Measurements from ENCODE around the gene DAAM2.

The DAAM2 gene

DNA sequence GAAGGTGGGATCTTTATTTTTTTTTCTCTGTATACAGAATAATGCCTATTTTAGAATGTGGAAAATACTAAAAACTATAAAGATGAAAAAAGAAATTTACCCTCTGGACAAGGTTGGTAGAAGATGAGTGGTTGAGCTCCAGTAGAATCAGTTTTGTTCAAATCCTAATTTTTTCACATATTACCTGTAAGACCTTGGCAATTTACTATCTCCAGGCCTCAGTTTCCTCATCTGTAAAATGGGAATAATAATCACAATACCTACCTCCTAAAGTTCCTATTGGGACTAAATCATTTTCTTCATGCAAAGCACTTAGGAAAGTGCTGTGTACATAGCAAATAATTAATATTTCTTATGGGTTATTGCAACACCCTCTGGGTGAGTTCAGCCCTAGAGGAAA is 28.4 kb downstream of the DAAM2 start:
- no peak for DNase-seq

DNA sequence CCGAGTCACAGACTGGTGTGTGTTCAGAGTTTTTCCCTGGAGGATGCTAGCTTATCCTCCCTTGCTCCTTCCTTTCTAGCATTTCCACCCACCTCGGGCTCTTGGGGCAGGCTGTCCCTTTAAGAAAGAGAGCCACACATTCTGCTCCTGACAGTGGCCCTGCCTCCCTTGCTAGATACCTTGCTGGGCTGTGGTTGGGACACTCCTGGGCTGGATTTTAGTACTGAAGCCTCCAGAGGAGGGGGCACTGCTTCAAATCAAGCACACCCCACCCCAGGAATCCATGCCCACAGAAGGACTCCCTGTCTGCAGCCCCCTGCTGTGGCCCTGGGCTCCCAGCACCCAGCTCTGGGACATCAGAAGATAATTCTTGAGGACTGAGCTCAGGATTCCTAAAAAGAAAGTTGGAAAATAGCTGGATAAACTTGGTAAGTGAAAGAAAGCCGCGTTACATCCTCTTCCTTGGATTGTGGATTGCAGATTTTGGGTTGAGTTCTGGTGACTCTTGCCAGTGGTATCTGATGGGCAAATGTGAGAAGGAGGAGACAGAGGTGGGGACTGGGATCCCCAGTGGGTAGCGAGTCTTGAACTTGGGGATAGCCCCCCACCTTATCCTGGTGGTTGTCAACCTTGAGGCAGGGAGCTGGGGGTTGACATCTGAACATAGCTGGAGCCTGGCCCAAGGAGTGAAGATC is 29.0 kb downstream of the DAAM2 start:
- no peak for DNase-seq

DNA sequence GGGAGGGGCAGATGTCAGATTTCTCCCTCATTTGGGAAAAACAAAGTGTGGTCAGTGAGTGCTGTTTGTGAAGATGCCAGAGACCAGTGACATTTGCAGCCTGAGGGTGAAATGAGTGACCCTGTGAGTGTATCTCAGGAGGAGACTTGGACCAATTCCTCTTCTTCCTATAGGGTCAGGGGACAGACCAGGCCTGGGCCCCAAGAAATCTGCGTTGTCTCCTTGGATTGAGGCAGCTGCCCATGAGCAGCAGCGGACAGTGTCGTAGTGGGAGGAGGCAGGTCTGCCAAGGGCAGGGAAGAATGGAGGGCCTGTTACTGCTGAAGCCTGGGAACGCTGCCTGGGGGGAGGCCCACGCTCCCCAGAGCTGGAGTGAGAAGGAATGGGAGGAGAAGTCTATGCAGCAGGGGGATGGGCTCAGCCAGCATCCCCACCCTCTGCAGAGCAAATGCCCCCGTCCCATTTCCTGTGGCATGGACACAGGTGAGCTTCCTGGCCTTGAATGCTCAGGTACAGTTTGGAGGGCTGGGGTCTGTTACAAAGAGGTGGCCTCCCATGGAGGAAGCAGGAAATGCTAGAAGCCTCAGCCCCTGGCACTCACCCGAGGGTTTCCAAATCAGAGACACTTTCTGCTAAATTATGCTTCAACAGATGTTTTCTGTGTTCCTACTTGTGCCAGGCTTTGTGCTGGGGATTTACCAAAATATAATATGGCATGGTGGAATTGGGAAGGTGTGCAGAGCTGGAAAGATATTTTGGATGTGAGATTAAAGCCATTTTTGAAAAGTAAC is 29.8 kb downstream of the DAAM2 start:
- no peak for DNase-seq

DNA sequence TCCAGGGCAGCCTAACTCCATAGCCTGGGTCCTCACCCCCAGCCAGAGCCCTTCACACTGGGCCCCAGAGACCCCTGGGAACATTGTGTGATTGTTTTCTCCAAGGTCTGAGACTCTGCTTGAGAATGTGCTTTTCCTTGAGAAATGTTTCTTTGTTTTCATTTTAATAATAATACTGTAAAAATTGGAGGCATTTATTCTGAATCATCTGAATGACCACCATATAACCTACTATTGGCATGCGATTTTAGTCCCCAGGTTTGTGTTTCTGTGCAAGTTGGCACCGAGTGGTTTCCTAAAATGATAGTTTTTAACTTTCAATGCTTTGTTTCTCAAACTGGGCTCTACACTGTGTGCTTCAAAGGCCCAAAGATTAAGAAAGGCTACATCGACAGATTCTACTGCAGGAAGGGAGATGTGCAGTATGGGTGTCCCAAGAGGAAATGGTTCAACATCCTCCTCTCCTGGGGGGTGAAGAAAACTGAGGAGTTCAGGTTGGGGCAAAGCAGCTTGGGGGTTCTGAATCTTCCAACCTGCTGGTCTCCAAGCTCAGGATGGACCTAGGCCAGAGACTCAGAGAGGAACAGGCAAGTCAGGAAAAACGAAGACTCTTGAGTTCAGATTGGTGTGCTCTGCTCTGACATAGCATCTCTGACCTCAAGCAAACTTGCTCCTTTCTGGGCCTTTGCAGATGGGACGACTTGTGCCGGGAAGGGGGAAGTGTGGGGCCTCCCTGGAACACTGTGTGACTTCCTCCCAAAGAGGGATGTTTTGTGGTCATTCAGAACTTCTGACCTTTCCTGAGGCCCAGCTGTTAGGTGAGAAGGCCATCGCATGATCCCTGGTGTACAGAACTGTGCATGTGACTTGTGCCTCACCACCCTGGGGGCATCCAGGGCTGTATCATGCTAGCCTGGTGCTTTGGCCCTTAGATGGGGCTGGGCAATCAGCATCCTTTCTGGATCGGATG is 31.0 kb downstream of the DAAM2 start:
- no peak for DNase-seq

DNA sequence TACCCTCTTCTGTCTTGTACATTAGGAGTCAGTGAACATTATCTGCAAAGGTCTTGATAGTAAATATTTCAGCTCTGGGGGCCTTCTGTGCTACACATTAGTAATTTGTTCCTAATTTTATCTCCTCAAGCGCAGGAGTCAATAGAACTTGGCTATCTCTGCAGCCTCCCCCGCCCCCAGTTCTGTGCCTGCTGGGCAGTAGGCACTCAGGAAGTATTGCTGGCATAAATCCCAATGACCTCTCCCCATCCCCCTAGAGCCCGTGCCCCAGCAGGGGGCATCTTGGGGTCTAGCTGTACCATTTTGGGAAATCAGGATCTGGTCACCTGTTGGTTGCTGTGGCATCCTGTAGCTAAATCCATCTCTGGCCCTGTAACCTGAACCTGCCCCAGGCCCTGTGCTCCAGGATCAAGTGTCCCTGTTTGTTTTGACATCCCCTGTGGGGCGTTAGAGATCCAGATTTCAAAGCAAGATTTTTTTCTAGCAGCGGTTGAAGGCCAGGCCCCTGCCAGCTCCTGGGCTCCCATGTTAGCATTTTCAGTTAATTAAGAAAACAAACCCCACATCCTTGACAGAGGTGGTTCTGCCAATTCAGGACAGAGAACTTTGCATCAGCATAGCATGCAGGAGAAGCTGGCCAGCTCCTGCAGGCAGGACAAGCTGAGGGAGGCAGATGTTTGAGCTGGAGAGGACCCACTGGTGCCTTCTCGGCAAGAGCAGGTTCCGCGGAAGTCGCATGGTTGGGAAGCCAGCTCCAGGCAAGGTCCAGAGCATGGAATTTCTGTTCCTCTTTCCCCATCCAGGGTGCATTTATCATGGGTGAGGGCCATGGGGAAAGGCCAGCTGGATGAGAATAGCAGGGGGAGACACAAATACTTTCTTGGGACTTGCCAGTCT is 32.1 kb downstream of the DAAM2 start:
- no peak for DNase-seq

DNA sequence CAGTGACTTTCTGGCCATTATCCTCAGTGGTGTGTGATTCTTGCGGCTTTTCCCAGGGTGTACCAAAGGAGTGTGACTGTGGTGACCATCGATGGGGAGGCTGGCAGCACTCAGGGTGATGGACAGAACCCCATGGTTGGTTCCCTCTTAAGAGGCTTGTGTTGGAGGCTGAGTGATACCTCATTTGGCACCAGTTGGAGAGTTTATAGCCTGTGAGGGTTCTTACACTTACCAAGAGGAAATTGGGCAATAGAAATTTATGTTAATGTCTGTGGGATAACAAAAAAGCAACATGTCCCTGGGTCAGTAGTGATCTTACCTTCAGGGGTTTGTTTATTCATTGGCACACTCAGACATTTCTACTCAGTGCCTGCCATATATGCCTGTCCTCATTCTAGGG is 37.2 kb downstream of the DAAM2 start:
- DNase-seq: no peak

DNA sequence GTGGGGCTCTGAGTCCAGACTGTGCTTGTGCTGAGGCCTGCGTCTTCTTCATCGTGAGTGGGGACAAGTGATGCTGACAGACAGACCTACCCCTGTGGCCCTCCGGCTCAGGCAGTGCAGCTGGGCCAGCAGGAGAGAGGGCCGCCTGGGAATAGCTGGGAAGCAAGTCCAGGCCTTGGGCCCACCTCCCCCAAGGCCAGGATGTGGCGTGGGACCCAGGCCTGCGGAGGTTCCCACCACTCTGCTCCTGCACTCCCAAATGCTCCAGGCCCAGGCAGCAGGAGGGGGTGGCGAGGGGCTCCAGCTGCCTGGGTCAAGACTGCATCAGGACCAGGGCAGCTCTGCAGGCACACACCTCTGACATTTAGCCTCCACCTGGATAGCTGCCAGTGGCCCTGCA is 38.3 kb downstream of the DAAM2 start:
- no peak for DNase-seq

DNA sequence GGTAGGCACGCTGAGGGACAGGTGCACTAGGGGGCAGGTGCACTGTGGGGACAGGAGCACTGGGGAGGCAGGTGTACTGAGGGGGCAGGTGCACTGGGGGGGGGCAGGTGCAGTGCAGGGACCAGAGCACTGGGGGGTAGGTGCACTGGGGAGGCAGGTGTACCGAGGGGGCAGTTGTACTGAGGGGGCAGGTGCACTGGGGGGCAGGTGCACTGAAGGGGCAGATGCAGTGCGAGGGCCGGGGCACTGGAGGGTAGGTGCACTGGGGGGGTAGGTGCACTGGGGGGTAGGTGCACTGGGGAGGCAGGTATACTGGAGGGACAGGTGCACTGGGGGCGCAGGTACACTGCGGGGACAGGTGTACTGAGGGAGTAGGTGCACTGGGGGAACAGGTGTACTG is 39.5 kb downstream of the DAAM2 start:
- no peak for DNase-seq

DNA sequence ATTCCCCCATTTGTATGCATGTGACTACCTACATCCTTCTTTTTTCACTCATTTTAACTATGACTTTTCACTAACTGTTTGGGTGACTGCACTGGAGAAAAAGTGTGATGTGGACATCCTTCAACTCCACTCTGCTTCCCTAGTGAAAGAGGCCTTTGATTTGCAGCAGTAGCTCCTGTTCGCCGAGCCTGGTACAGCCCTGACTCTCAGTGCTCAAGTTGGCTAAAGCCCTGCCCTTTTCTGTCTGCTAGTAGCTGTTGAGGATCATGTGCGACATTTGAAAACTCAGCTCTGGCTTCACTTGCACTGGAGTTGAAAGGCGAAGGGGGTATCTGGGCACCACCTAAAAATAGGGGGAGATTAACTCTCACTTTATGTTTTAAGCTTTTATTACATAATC is 42.1 kb downstream of the DAAM2 start:
- no peak for DNase-seq

DNA sequence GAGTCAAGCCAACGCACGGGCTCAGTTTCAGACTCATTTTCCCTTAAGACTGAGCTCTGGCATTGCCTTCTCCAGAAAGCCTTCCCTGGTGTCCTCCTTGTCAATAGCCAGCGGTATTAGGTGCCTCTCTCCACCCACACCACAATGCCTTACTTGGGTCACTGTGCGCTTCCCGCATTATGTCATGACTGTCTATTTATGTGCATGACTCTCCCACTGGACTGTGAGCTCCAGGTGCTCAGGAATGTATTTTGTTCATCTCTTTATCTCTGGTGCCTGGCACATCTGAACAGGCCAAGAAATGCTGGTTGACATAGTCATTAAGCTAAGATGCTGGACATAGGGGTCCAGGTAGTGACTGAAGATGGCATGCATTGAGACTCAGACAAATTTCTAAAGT is 42.7 kb downstream of the DAAM2 start:
- DNase-seq: no peak

DNA sequence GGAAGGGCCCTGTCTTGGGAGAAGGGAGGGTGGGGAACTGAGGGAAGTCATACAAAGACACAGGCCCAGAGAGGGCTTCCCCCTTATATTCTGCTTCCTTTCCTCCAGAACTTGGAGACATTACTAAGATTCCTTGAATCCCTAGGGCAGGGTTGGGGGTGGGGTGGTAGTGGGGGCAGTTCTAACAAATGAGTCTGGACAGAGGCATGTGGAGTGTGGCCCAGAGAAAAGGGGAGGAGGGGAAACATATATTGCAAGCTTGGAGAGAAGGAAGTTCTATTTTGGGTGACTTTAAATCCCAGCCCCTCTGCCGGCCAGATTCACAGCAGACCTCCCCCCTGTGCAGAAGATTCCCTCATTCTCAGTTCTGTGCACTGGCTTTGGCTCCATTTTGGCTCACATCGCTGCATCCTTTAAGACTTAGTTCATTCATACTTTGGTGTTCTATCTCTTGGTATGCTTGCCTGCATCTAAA is 43.7 kb downstream of the DAAM2 start:
- no peak for DNase-seq

DNA sequence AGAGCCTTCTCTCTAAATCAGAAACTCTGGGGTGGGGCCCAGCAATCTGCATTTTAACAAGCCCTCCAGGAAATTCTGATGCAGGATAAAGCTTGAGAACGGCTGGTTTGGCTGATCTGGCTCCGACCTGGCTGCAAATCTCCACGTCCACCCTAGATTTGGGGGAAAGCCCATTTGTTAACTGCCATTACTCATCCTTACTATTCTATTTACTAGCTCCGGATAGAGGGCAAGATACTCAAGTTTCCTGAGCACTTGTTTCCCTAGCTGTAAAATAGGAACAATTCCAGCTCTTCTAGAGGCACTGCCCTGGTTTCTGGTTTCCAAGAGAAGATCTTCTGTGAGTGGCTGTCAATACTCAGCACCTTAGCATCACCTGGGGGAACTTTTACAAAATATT is 44.4 kb downstream of the DAAM2 start:
- no peak for DNase-seq

DNA sequence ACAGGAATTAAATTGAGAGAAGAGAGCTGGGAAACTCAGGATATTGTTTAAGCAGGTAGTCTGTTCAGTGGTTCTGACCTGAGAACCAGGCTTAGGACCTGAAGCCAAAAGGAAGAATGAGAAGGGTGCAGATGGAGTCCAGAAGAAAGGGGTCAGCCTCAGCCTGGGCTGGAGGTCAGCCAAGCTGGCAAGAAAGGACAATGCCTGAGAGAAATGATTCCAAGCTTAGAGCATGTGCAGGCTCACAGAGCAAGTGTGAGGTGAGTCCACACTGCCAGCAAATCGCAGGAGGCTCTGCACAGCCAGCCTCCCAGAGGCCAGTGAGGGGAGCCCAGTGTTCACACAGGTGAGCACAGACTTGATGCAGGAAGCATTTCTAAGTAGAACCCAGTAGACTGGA is 47.3 kb downstream of the DAAM2 start:
- no peak for DNase-seq

DNA sequence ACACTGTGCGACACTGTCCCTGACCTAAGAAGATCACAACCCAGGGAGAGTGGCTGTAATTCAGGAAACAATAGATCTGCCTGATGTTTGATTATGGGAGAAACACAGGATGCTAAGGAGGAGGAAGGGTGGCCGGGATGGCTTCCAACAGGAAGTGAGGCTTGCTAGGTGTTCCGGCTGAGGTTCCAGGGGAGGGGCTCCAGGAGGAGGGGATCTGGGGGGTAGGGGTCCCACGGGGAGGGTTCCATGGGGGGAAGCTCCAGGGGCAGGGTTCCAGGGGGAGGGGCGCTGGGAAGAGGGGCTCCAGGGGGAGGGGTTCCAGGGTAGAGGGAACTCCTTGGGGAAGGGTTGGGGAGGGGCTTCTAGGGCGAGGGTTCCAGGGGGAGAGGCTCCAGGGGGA is 48.6 kb downstream of the DAAM2 start:
- no peak for DNase-seq

DNA sequence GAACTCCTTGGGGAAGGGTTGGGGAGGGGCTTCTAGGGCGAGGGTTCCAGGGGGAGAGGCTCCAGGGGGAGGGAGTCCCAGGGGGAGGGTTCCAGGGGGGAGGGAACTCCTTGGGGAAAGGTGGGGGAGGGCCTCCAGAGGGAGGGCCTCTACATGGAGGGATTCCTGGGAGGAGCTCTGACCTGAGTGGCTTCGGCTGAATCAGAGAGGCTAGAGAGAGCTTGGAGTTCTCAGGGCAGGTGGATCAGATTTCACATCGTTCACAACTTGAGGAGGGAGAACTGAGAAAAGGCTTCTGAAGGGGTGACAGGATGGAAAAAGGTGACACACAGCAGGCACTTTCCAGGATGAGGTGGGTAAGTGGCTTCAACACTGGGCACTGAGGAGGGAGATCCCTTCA is 49.1 kb downstream of the DAAM2 start:
- no peak for DNase-seq

DNA sequence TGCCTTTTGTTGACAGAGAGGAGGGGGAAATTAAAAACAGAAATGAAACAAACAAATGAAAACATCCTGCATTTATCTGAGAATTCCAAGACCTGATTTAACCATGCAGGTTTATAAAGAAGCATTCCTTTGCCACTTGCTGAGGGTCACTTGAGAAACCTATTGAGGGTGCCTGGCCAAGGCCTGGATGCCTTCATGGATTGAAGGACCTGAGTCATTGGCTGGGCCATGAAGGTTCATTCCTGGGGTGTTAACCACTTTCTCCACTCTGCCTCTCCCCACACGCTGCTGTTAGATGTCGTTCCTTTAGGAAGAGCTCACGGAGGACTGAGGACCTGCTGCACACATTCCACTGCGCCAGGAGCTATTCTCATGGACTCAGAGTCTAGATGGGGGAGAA is 49.7 kb downstream of the DAAM2 start:
- no peak for DNase-seq

DNA sequence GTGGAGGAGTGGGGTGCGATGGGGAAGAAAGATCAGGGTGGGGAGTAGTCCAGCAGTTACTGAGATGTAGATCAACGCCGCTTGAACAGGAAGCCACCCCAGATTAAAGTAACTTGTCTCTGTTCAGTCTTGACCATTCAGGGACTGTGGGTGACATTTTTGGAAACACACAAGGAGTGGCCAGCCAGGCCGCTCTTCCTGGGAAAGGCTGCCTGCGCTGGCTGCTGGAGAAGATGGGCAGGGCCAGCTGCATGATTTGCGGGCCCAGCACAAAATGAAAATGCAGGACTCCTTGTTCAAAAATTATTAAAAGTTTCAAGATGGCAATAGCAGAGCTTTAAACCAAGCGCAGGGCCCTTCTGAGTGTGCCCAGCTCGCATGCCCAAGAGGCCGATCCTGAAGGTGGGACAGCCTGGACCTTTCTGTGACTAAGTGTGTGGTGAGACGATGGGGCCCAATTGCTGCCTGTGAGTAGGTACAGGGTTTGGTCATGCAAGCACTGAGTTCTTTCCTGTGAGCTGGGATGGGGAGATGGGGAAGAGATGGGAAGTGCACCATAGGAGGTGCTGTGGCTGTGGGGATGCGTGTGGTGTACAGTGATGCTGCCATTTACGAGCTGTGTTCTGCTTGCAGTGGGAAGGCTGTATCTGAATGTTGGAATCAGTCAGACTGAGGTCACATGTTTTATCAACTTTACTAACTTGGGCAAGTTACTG is 51.3 kb downstream of the DAAM2 start:
- no peak for DNase-seq

DNA sequence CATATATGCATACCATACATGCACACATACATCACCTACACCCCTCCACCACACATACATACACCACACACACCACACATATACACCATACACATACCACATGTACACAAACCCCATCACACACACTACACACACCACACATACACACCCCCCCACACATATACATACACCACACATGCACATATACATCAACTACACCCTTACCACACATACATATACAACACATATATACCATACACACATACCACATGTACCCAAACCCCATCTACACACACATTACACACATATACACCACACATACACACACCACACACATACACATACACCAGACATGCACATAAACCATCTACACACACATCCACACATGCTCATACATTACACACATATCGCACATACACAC is 52.7 kb downstream of the DAAM2 start:
- no peak for DNase-seq

DNA sequence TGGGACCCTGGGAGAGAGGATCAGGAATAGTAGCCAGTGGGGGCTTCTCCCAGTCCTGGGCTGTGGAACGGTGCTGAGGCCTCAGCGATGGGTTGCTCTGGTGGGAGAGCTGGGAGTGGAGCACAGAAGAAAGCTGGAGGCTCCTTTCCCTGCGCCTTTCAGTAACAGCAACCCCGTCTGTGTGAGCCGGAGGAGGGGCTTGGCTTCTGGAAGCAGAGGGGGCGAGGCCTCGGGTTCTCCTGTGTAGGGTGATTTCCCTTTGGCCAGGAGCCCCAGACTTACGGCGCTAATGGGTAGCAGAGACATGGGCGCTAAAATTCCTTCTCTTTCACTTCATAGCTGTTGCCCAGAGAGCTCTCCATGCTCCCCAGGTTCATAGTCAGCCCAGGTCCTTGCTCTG is 55.0 kb downstream of the DAAM2 start:
- no peak for DNase-seq

DNA sequence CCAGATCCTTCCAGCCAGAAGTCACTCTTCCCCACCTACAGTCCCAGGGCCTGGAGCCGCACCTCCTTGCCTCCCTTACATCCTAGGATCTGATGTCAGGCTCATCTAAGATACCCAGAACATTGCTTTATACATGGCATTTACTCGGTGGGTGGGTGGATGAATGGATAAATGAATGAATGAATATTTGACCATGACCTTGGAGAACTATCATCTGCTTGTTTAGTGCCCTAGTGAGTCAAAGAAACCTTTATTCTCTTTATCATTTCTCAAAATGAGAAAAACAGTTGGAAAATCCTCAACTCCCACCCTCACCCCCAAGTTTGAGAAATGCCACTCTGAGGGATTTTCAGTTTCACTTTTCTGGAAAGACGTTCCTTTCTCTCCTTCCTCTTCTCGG is 56.0 kb downstream of the DAAM2 start:
- no peak for DNase-seq

DNA sequence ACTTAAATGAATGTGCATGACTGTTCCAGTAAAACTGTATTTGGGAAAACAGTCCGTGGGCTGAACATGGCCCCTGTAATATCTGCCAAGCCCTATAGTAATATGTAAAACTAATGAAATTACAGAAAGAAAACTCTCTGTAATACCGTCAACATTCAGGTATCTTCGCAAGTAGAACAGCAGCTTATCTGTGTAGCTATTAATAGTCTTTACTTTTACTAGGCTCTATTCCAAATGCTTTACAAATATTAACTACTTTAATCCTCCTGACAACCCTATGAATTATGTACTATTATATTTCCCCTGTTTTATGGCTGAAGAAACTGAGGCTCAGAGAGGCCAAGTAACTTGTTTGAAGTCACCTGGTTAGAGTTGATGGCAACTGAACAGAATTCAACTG is 57.1 kb downstream of the DAAM2 start:
- no peak for DNase-seq

DNA sequence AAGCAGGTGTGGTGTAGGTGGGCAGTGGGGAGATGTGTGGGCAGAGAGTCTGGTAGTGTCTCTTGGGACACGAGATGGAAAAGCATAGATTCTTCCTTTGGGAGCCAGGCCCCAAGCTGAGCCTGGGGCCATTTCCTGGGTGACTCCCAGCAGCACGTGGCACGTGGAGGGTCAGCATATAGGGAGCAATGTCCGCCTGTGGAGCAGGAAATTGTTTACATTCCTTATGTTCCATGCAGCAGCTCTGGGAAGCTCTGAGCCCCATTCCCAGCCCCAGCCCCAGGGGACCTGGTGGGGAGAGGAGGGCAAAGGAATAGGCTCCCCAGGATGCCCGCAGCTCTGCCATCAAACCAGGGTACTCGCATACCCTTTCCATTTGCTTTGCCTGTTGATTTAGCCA is 57.6 kb downstream of the DAAM2 start:
- no peak for DNase-seq
